ENCODE measurements around the gene SPATA31E1. TPM values are rescaled to one million over a fixed set of nuclear protein-coding genes. Genes with fewer than 3 reads are reported as not detected.
"Not testable (repeated sequence)": the region's sequence is repeated elsewhere in the genome, so short reads cannot be mapped to it uniquely, and the experiment has no call there.

SPATA31E1 gene
- total RNA-seq, 1 experiment from 2014 or later, result not detected

DNA sequence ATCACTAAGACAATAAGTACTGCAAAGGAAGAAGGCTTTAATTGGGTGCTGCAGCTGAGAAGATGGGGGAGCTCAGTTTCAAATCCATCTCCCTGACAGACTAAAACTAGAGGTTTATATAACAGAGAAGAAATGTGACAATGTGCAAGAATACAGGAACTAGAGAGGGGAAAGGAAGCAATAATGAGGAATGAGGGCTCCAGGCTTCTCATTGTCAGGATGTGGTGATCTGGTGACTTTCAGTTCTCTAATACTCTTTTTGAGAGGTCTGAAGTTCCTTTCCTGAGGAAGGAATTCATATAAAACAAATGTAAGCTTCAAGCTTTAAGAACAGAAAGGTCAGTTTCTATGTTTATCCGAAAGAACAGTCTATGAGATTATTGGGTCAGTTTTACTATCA is 42.5 kb upstream of the SPATA31E1 start:
- ChIA-PET POLR2A (no interaction called here), CTCF (interaction anchor here (0.7 kb wide), 1 partner anchor 515 kb away, joined by 3 read pairs; no protein-coding TSS in a partner anchor)
- Mint-ChIP-seq H3K4me3 (ENCODE audit: unreplicated experiment) (no peak overlapping the region), H3K4me1 (ENCODE audit: insufficient read depth, unreplicated experiment) (no peaks in the 10 kb centered on the region), H3K9me3 (ENCODE audit: unreplicated experiment) (no peaks in the 10 kb centered on the region), H3K27ac (ENCODE audit: low read depth, unreplicated experiment) (no peak overlapping the region), H3K27me3 (ENCODE audit: insufficient read depth, unreplicated experiment) (no peaks in the 10 kb centered on the region), H3K36me3 (ENCODE audit: insufficient read depth, unreplicated experiment) (no peaks in the 10 kb centered on the region)
- TF ChIP-seq, protein P1, sequence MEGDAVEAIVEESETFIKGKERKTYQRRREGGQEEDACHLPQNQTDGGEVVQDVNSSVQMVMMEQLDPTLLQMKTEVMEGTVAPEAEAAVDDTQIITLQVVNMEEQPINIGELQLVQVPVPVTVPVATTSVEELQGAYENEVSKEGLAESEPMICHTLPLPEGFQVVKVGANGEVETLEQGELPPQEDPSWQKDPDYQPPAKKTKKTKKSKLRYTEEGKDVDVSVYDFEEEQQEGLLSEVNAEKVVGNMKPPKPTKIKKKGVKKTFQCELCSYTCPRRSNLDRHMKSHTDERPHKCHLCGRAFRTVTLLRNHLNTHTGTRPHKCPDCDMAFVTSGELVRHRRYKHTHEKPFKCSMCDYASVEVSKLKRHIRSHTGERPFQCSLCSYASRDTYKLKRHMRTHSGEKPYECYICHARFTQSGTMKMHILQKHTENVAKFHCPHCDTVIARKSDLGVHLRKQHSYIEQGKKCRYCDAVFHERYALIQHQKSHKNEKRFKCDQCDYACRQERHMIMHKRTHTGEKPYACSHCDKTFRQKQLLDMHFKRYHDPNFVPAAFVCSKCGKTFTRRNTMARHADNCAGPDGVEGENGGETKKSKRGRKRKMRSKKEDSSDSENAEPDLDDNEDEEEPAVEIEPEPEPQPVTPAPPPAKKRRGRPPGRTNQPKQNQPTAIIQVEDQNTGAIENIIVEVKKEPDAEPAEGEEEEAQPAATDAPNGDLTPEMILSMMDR (IDR thresholded peaks at IDR 0.05; ENCODE audit: unreplicated experiment), result no peak
- intact Hi-C loops (cut with micrococcal nuclease), result no loop called here
- DNase-seq (ENCODE audit: unreplicated experiment), result no peak
- no TSS peak for BruUV-seq (replicated peaks)

DNA sequence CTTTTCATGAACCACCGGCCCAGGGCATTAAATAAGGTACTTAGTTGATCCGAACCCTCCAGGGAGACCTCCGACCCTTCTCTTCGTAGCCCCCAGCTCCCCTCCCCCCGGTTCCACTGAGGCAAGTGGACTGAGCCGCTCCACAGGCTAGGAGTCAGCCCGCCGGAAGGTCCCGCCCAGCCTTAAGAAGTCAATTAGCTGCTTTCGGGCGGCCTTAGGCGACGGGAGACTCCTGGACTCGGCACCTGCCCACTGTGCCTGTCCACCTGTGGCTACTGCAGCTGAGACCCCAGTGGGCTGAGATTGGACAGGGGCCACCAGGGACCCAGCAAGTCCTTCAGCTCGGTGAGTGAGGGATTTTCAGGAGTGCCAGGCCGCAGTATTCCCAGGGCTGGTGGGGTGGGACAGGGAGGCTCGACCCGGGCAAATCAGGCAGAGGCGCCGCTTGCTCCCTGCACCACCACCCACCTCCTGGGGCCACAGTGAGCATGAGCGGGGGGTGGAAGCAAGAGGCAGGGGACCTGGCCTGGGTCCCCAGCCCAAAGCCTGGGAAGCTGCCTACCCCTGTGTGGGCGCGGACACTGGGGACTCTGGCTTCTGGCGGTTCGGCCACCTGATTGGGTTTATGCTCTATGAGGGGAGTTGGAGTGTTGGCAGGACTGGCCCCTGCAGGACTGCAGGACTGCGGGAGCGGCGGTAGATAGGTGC is 39.6 kb upstream of the SPATA31E1 start:
- intact Hi-C loops (cut with micrococcal nuclease), result no loop called here
- H3K4me3 Mint-ChIP-seq (ENCODE audit: unreplicated experiment), result no peak overlapping the region
- no peaks in the 10 kb centered on the region for H3K9me3 Mint-ChIP-seq (ENCODE audit: unreplicated experiment)
- DNase-seq (ENCODE audit: unreplicated experiment), result no peak
- no peaks in the 10 kb centered on the region for H3K27me3 Mint-ChIP-seq (ENCODE audit: insufficient read depth, unreplicated experiment)
- TF ChIP-seq, protein P1 (IDR thresholded peaks at IDR 0.05; ENCODE audit: unreplicated experiment), result no peak
- H3K27ac Mint-ChIP-seq (ENCODE audit: low read depth, unreplicated experiment), result no peak overlapping the region
- BruUV-seq (replicated peaks), result no TSS peak
- ChIA-PET CTCF (no interaction called here), POLR2A (interaction anchor here (0.6 kb wide), 1 partner anchor 538 kb away, joined by 5 read pairs; no protein-coding TSS in a partner anchor)
- no peaks in the 10 kb centered on the region for H3K36me3 Mint-ChIP-seq (ENCODE audit: insufficient read depth, unreplicated experiment)
- no peaks in the 10 kb centered on the region for H3K4me1 Mint-ChIP-seq (ENCODE audit: insufficient read depth, unreplicated experiment)

DNA sequence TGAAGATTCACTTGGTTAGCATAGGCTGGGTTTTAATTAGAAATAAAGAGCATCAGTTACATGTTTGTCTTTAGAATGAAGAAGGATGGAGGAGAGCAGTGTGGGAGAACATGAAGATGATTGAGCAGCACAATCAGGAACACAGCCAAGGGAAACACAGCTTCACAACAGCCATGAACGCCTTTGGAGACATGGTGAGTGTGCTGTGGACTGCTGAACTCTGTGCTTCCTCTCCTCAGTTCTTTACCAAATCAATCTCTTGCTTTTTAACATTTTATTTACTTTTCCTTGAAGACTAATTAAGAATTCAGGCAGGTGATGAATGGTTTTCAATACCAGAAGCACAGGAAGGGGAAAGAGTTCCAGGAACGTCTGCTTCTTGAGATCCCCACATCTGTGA is 38.2 kb upstream of the SPATA31E1 start:
- TF ChIP-seq, protein P1 (IDR thresholded peaks at IDR 0.05; ENCODE audit: unreplicated experiment), result no peak
- Mint-ChIP-seq H3K9me3 (ENCODE audit: unreplicated experiment) (no peaks in the 10 kb centered on the region), H3K27ac (ENCODE audit: low read depth, unreplicated experiment) (no peak overlapping the region), H3K4me1 (ENCODE audit: insufficient read depth, unreplicated experiment) (no peaks in the 10 kb centered on the region), H3K27me3 (ENCODE audit: insufficient read depth, unreplicated experiment) (no peaks in the 10 kb centered on the region), H3K36me3 (ENCODE audit: insufficient read depth, unreplicated experiment) (no peaks in the 10 kb centered on the region), H3K4me3 (ENCODE audit: unreplicated experiment) (no peak overlapping the region)
- no TSS peak for BruUV-seq (replicated peaks)
- DNase-seq (ENCODE audit: unreplicated experiment), result no peak
- intact Hi-C loops (cut with micrococcal nuclease), result no loop called here
- CTCF ChIA-PET, result interaction anchor here (0.6 kb wide), 1 partner anchor 1027 kb away, joined by 3 read pairs; no protein-coding TSS in a partner anchor
- POLR2A ChIA-PET, result no interaction called here

DNA sequence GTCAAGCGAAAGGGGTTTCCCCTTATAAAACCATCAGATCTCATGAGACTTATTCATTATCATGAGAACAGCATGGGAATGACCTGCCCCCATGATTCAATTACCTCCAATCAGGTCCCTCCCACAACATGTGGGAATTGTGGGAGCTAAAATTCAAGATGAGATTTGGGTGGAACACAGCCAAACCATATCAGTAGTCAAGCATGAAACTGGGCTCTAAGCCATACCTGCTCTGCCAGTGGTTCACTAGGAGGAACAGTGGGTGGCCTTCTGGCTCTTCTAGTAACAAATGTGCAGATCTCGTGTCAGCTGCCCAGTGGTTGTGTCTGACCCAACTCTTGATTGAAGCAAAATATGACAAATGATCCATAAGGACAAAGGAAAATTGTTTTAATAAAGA is 34.9 kb upstream of the SPATA31E1 start:
- DNase-seq (ENCODE audit: unreplicated experiment), result peak; percentile 17
- H3K27me3 Mint-ChIP-seq (ENCODE audit: insufficient read depth, unreplicated experiment); H3K36me3 Mint-ChIP-seq (ENCODE audit: insufficient read depth, unreplicated experiment); H3K4me3 Mint-ChIP-seq (ENCODE audit: unreplicated experiment); POLR2A ChIA-PET; H3K27ac Mint-ChIP-seq (ENCODE audit: low read depth, unreplicated experiment); H3K9me3 Mint-ChIP-seq (ENCODE audit: unreplicated experiment); intact Hi-C loops (cut with micrococcal nuclease); BruUV-seq (replicated peaks); H3K4me1 Mint-ChIP-seq (ENCODE audit: insufficient read depth, unreplicated experiment); CTCF ChIA-PET: not testable (repeated sequence)
